Sigmoid colon (tissue), 7 donors: Measurements from ENCODE around the gene CRTAC1. TPM values are rescaled to one million over a fixed set of nuclear protein-coding genes. Genes with fewer than 3 reads are reported as not detected.

ENCODE experiments used
- DNase-seq: peaks from one replicate; pipeline ENCODE4 v3.0.0-alpha.2; 2019
- H3K27ac ChIP-seq, 4 donors: fragments of 200-600 bp; sonication (generic); one replicate each; pipeline ENCODE4 v1.5.1; 2016 to 2019; ENCODE audit warnings: mild to moderate bottlenecking in 1 of 4
- H3K27me3 ChIP-seq, 3 donors: fragments of 200-600 bp; sonication (generic); one replicate each; pipeline ENCODE4 v1.5.1; 2019; ENCODE audit warnings: mild to moderate bottlenecking in 1 of 3
- H3K36me3 ChIP-seq, 4 donors: fragments of 200-600 bp; sonication (generic); one replicate each; pipeline ENCODE4 v1.5.1; 2016 to 2019
- H3K4me1 ChIP-seq, 4 donors: fragments of 200-600 bp; sonication (generic); one replicate each; pipeline ENCODE4 v1.5.1; 2017 to 2019
- H3K4me3 ChIP-seq, 4 donors: fragments of 200-600 bp; sonication (generic); one replicate each; pipeline ENCODE4 v1.5.1; 2017 to 2019; ENCODE audit warnings: mild to moderate bottlenecking in 2 of 4, moderate library complexity in 1 of 4
- H3K9me3 ChIP-seq, 4 donors: fragments of 200-600 bp in 3 of 4; sonication (generic) in 3 of 4; one replicate each; pipeline versions ENCODE4 v1.5.1 to v1.6.1; 2013 to 2019
- EP300 ChIP-seq, 4 donors: sonication (generic); formaldehyde crosslinking; IDR thresholded peaks; one replicate each; pipeline ENCODE4 v1.6.1; 2017; ENCODE audit warnings: antibody characterized with exemption in 4 of 4
- POLR2A ChIP-seq, 2 donors: fragments of 450-650 bp; IDR thresholded peaks; one replicate each; pipeline ENCODE4 v1.6.1; 2016; ENCODE audit warnings: antibody characterized with exemption in 2 of 2, mild to moderate bottlenecking in 2 of 2, moderate library complexity in 2 of 2
- POLR2AphosphoS5 ChIP-seq, 4 donors: sonication (generic); formaldehyde crosslinking; IDR thresholded peaks; one replicate each; pipeline ENCODE4 v1.6.1; 2017; ENCODE audit warnings: antibody characterized with exemption in 4 of 4
- WGBS, 2 donors: extraction: QIAGEN DNeasy Blood & Tissue Kit; methylation state at CpG; one replicate each; pipeline ENCODE4 v1.1.7; 2013; 5-methylcytosine and 5-hydroxymethylcytosine counted together
- intact Hi-C: fragments of 100-400 bp; cut with DNase I; formaldehyde crosslinking; loops from one replicate; pipeline ENCODE4 v1.15.1; 2023
- polyA plus RNA-seq, 3 donors: library from polyadenylated mRNA; stranded (reverse); fragments of 200-250 nt; gene quantifications; one replicate each; pipeline ENCODE4 v1.2.3, GENCODE V29; 2013
- total RNA-seq, 4 donors: library from RNA; depleted of rRNA; stranded (reverse); fragments of >200 nt; gene quantifications; one replicate each; pipeline ENCODE4 v1.1.0, GENCODE V29; 2016
- TF ChIP-seq, protein P1 (sequence below), 4 experiments: fragments of 450-650 bp in 3 of 4; fragments of 200-600 bp in 1 of 4; IDR thresholded peaks; one replicate each; pipeline ENCODE4 v1.5.1; 2016 to 2019; ENCODE audit warnings: antibody characterized with exemption in 4 of 4, mild to moderate bottlenecking in 3 of 4, moderate library complexity in 2 of 4
- donor health status: healthy with polysubstance abuse.
- donor health status: Bipolar disorder and iron deficiency.
- donor health status: healthy.

CRTAC1 gene
- total and polyA plus RNA-seq, 7 donors, result 1.2 to 6.4 (median 2.6) TPM; not detected in 1

- intact Hi-C loops, result no loop called here
- 61 to 64% methylated on average over 6 of the region's 6 CpGs for WGBS, 2 donors
- DNase-seq, result no peak
Measured at GRCh38 chr10:97928897-97929296, 101.5 kb downstream of the CRTAC1 start.

GRCh38 chr10:97927622-97928021, 102.8 kb downstream of the CRTAC1 start:
- Histone ChIP-seq H3K27ac (no peak overlapping the region), H3K4me1 (no peaks in the 10 kb centered on the region), H3K27me3 (peaks cover 0 to 34% (median 4%) of the 10 kb centered on the region in 3 donors), H3K36me3 (no peaks in the 10 kb centered on the region), H3K4me3 (no peak overlapping the region), H3K9me3 (no peaks in the 10 kb centered on the region)
- no peak for DNase-seq
- 12 to 22% methylated on average over 10 of the region's 10 CpGs for WGBS, 2 donors
- TF ChIP-seq EP300 (IDR thresholded peaks at IDR 0.05) (no peak), POLR2A (IDR thresholded peaks at IDR 0.05) (no peak)
- TF ChIP-seq, protein P1, sequence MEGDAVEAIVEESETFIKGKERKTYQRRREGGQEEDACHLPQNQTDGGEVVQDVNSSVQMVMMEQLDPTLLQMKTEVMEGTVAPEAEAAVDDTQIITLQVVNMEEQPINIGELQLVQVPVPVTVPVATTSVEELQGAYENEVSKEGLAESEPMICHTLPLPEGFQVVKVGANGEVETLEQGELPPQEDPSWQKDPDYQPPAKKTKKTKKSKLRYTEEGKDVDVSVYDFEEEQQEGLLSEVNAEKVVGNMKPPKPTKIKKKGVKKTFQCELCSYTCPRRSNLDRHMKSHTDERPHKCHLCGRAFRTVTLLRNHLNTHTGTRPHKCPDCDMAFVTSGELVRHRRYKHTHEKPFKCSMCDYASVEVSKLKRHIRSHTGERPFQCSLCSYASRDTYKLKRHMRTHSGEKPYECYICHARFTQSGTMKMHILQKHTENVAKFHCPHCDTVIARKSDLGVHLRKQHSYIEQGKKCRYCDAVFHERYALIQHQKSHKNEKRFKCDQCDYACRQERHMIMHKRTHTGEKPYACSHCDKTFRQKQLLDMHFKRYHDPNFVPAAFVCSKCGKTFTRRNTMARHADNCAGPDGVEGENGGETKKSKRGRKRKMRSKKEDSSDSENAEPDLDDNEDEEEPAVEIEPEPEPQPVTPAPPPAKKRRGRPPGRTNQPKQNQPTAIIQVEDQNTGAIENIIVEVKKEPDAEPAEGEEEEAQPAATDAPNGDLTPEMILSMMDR (IDR thresholded peaks at IDR 0.05), result no peak
- intact Hi-C loops, result no loop called here

More at GRCh38 chr10:97928897-97929296, 101.5 kb downstream of the CRTAC1 start:
- Histone ChIP-seq H3K4me3 (no peak overlapping the region), H3K27me3 (peaks cover 0 to 33% (median 4%) of the 10 kb centered on the region in 3 donors), H3K27ac (no peak overlapping the region), H3K36me3 (no peaks in the 10 kb centered on the region), H3K9me3 (no peaks in the 10 kb centered on the region), H3K4me1 (no peaks in the 10 kb centered on the region)
- no peak for TF ChIP-seq EP300 (IDR thresholded peaks at IDR 0.05)
- TF ChIP-seq POLR2AphosphoS5 (IDR thresholded peaks at IDR 0.05), result no peak
- TF ChIP-seq, protein P1 (IDR thresholded peaks at IDR 0.05), result no peak
- TF ChIP-seq POLR2A (IDR thresholded peaks at IDR 0.05), result no peak

DNA sequence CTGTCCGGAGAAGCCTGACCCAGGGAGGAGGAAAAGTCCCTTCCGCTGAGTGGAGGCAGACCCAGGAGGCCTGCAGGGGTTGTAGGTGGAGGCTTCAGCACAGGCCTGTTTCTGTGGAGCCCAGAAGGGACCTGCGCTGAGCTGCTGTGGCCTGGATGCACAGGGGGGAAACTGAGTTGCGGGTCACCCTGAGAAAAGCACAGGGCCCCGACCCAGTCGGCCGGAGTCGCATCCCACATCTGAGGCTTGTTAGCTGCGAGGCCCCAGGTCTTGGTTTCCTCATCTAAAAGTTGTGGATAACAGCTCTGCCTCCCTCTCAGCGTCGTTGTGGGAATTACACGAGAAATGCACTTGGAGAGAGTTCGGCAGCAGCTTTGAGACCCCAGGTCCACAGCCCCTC, 104.4 kb downstream of the CRTAC1 start:
- WGBS, 2 donors, result 86 to 89% methylated on average over 13 of the region's 13 CpGs
- H3K36me3 ChIP-seq, result no peaks in the 10 kb centered on the region
- H3K9me3 ChIP-seq, result no peaks in the 10 kb centered on the region
- H3K4me1 ChIP-seq, result peaks cover 0 to 13% (median 2%) of the 10 kb centered on the region in 4 donors
- intact Hi-C loops, result no loop called here
- no peak overlapping the region for H3K4me3 ChIP-seq
- DNase-seq, result no peak
- H3K27me3 ChIP-seq, result peaks cover 0 to 37% (median 4%) of the 10 kb centered on the region in 3 donors
- no peak overlapping the region for H3K27ac ChIP-seq
- TF ChIP-seq POLR2A (IDR thresholded peaks at IDR 0.05), result no peak
- TF ChIP-seq, protein P1 (IDR thresholded peaks at IDR 0.05), result no peak

DNA sequence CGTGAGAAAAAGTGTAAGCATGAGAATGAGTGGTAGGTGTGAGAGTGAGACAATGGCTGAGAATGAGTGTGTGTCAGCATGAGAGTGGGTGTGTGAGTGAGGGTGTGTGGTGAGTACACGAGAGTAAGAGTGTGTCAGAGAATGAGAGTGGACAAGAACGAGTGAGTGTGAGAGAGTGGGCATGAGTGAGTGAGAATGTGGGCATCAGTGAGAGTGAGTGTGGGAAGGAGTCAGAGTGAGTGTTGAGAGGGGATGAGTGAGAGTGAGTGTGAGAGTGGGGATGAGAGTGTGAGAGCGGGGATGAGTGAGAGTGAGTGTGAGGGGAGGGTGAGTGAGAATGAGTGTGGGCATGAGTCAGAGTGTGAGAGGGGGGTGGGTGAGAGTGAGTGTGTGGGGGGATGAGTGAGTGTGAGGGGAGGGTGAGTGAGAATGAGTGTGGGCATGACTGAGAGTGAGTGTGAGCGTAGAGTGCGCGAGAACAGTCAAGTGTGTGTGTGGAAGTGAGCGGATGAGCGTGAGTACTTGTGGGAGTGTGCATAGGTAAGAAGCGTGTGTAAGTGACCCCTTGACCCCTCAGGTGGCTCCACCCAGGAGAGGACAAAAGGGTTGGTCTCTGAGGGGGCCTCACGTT, 105.0 kb downstream of the CRTAC1 start:
- Histone ChIP-seq H3K27ac (no peak overlapping the region), H3K4me3 (no peak overlapping the region), H3K4me1 (peaks cover 0 to 13% (median 2%) of the 10 kb centered on the region in 4 donors), H3K9me3 (no peaks in the 10 kb centered on the region), H3K36me3 (no peaks in the 10 kb centered on the region), H3K27me3 (peaks cover 0 to 43% (median 4%) of the 10 kb centered on the region in 3 donors)
- 79 to 86% methylated on average over 11 of the region's 11 CpGs for WGBS, 2 donors
- TF ChIP-seq, protein P1 (IDR thresholded peaks at IDR 0.05), result no peak
- intact Hi-C loops, result no loop called here
- no peak for DNase-seq

DNA sequence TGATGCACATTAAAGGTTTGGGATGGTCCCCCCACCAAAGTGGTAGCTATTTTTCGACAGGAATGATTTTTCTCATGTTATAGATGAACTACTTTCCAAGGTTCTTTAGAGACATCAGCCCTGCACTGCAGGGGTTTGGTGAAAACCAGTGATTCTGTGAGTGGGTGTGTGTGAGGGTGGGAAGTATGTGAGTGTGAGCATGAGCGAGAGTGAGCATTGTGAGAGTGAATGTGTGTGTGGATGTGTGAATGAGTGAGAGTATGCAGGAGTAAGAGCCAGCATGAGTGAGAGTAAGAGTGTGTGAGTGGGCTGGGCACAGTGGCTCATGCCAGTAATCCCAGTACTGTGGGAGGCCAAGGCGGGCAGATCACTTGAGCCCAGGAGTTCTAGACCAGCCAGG, 105.7 kb downstream of the CRTAC1 start:
- Histone ChIP-seq H3K27ac (no peak overlapping the region), H3K9me3 (no peaks in the 10 kb centered on the region), H3K4me1 (peaks cover 0 to 13% (median 2%) of the 10 kb centered on the region in 4 donors), H3K36me3 (no peaks in the 10 kb centered on the region), H3K4me3 (no peak overlapping the region), H3K27me3 (peaks cover 0 to 43% (median 4%) of the 10 kb centered on the region in 3 donors)
- intact Hi-C loops, result no loop called here
- 48 to 77% methylated on average over 3 of the region's 3 CpGs for WGBS, 2 donors
- no peak for DNase-seq
- no peak for TF ChIP-seq POLR2AphosphoS5 (IDR thresholded peaks at IDR 0.05)
- no peak for TF ChIP-seq POLR2A (IDR thresholded peaks at IDR 0.05)
- TF ChIP-seq EP300 (IDR thresholded peaks at IDR 0.05), result no peak
- TF ChIP-seq, protein P1 (IDR thresholded peaks at IDR 0.05), result no peak
